Ectodermal cell (in vitro differentiated cells): ENCODE measurements around the gene MYT1. TPM values are rescaled to one million over a fixed set of nuclear protein-coding genes. Genes with fewer than 3 reads are reported as not detected.
"Not testable (repeated sequence)": the region's sequence is repeated elsewhere in the genome, so short reads cannot be mapped to it uniquely, and the experiment has no call there.

ENCODE experiments used
- H3K27ac ChIP-seq: 2 replicates; pipeline ENCODE4 v1.7.0; 2013; ENCODE audit warnings: mild to moderate bottlenecking, low read depth, low read length; ENCODE audit not compliant: insufficient read depth, poor library complexity, severe bottlenecking
- H3K27me3 ChIP-seq: 2 replicates; pipeline ENCODE4 v1.7.0; 2013; ENCODE audit warnings: mild to moderate bottlenecking, low read length; ENCODE audit not compliant: insufficient read depth, control insufficient read depth, poor library complexity, severe bottlenecking
- H3K36me3 ChIP-seq: one replicate; pipeline ENCODE4 v1.7.0; 2013; ENCODE audit warnings: low read length; ENCODE audit not compliant: control insufficient read depth, insufficient read depth
- H3K4me1 ChIP-seq: one replicate; pipeline ENCODE4 v1.7.0; 2013; ENCODE audit warnings: low read length; ENCODE audit not compliant: control insufficient read depth, insufficient read depth
- H3K4me3 ChIP-seq: 2 replicates; pipeline ENCODE4 v1.7.0; 2013; ENCODE audit warnings: low read depth, low read length, control low read depth; ENCODE audit not compliant: insufficient read depth
- H3K9me3 ChIP-seq: 2 replicates; pipeline ENCODE4 v1.7.0; 2013; ENCODE audit warnings: mild to moderate bottlenecking, low read length, moderate library complexity; ENCODE audit not compliant: control insufficient read depth
- whole genome bisulfite sequencing, 2 experiments: methylation state at CpG; one replicate each; pipeline ENCODE4 v1.1.7; 2013; ENCODE audit warnings: missing lambda C conversion rate in 2 of 2; 5-methylcytosine and 5-hydroxymethylcytosine counted together
- polyA plus RNA-seq, 4 experiments: library from polyadenylated mRNA; stranded (reverse); fragments of 50-300 nt; gene quantifications; one replicate each; pipeline ENCODE4 v1.2.3, GENCODE V29; 2013

The MYT1 gene
- polyA plus RNA-seq (2013, experiment 1 of 4), result 1.7 TPM
- polyA plus RNA-seq (2013, experiment 2 of 4), result 1.9 TPM
- polyA plus RNA-seq (2013, experiment 3 of 4), result 1.4 TPM
- polyA plus RNA-seq (2013, experiment 4 of 4), result 1.8 TPM

GRCh38 chr20:64164123-64164836, at the start of gene MYT1:
Gene MYT1, plus strand, starts transcription at chr20:64164452. Its CDS starts 34,410 bp downstream, at chr20:64198862.
- Histone ChIP-seq H3K36me3 (no peaks in the 10 kb centered on the region), H3K27me3 (peaks cover 48% of the 10 kb centered on the region), H3K9me3 (no peaks in the 10 kb centered on the region), H3K4me3 (no peak within 1 kb of the TSS), H3K27ac (no peak within 1 kb of the TSS), H3K4me1 (peaks cover 34% of the 10 kb centered on the region)
- 81 to 82% methylated on average over 21 of the region's 21 CpGs for WGBS, 2 experiments

GRCh38 chr20:64115171-64115911, 48.9 kb upstream of the MYT1 start:
- WGBS, 2 experiments, result 83 to 85% methylated on average over 14 of the region's 14 CpGs
- no peak overlapping the region for H3K4me3 ChIP-seq

GRCh38 chr20:64116016-64116415, 48.2 kb upstream of the MYT1 start:
- H3K27me3 ChIP-seq, result no peaks in the 10 kb centered on the region
- H3K36me3 ChIP-seq, result no peaks in the 10 kb centered on the region
- 93 to 94% methylated on average over 21 of the region's 21 CpGs for WGBS, 2 experiments
- no peaks in the 10 kb centered on the region for H3K4me1 ChIP-seq
- H3K4me3 ChIP-seq, result no peak overlapping the region
- no peak overlapping the region for H3K27ac ChIP-seq
- no peaks in the 10 kb centered on the region for H3K9me3 ChIP-seq

More at GRCh38 chr20:64115171-64115911, 48.9 kb upstream of the MYT1 start:
- Histone ChIP-seq H3K4me1 (no peaks in the 10 kb centered on the region), H3K27ac (no peak overlapping the region), H3K9me3 (no peaks in the 10 kb centered on the region), H3K27me3 (no peaks in the 10 kb centered on the region), H3K36me3 (no peaks in the 10 kb centered on the region)

- Histone ChIP-seq H3K4me1 (no peaks in the 10 kb centered on the region), H3K4me3 (no peak overlapping the region), H3K27me3 (no peaks in the 10 kb centered on the region), H3K36me3 (no peaks in the 10 kb centered on the region), H3K27ac (no peak overlapping the region), H3K9me3 (no peaks in the 10 kb centered on the region)
- 86 to 88% methylated on average over 16 to 17 of the region's 17 CpGs for WGBS, 2 experiments
These were observed 47.5 kb upstream of the MYT1 start for GRCh38 chr20:64116541-64117431.

GRCh38 chr20:64117432-64117777, 46.8 kb upstream of the MYT1 start:
- not testable (repeated sequence) for H3K4me1 ChIP-seq, H3K9me3 ChIP-seq, H3K27ac ChIP-seq, H3K4me3 ChIP-seq, H3K36me3 ChIP-seq, H3K27me3 ChIP-seq
- 89 to 98% methylated on average over 3 of the region's 6 CpGs for WGBS, 2 experiments

- Histone ChIP-seq H3K27me3 (peaks cover 4% of the 10 kb centered on the region), H3K4me3 (no peak overlapping the region), H3K36me3 (no peaks in the 10 kb centered on the region), H3K27ac (no peak overlapping the region), H3K4me1 (no peaks in the 10 kb centered on the region), H3K9me3 (no peaks in the 10 kb centered on the region)
- 84% methylated on average over 8 of the region's 8 CpGs for WGBS, 2 experiments
These were observed 45.0 kb upstream of the MYT1 start for GRCh38 chr20:64119301-64119680.

GRCh38 chr20:64119681-64120341, 44.4 kb upstream of the MYT1 start:
- Histone ChIP-seq H3K36me3 (no peaks in the 10 kb centered on the region), H3K9me3 (no peaks in the 10 kb centered on the region), H3K27me3 (peaks cover 4% of the 10 kb centered on the region), H3K27ac (no peak overlapping the region), H3K4me3 (no peak overlapping the region), H3K4me1 (no peaks in the 10 kb centered on the region)
- 76 to 78% methylated on average over 14 of the region's 14 CpGs for WGBS, 2 experiments

- no peaks in the 10 kb centered on the region for H3K9me3 ChIP-seq
- WGBS, 2 experiments, result 89 to 93% methylated on average over 12 of the region's 12 CpGs
- H3K4me3 ChIP-seq, result no peak overlapping the region
- H3K27me3 ChIP-seq, result peaks cover 4% of the 10 kb centered on the region
- no peaks in the 10 kb centered on the region for H3K36me3 ChIP-seq
- H3K27ac ChIP-seq, result no peak overlapping the region
- no peaks in the 10 kb centered on the region for H3K4me1 ChIP-seq
These were observed 42.7 kb upstream of the MYT1 start for GRCh38 chr20:64121586-64121985.

GRCh38 chr20:64122927-64123326, 41.3 kb upstream of the MYT1 start:
- H3K27ac ChIP-seq, H3K36me3 ChIP-seq, H3K4me1 ChIP-seq, H3K4me3 ChIP-seq, H3K27me3 ChIP-seq, H3K9me3 ChIP-seq: not testable (repeated sequence)
- WGBS, 2 experiments, result 90 to 91% methylated on average over 11 of the region's 11 CpGs
